GM21381 (cell line): ENCODE results near the gene RIPK4.

Experiments
- ATAC-seq: cut with Tn5 transposase; IDR thresholded peaks from one replicate; pipeline ENCODE4 v1.9.1; 2021; ENCODE audit warnings: mild to moderate bottlenecking, moderate library complexity; ENCODE audit not compliant: unreplicated experiment

RIPK4 gene

DNA sequence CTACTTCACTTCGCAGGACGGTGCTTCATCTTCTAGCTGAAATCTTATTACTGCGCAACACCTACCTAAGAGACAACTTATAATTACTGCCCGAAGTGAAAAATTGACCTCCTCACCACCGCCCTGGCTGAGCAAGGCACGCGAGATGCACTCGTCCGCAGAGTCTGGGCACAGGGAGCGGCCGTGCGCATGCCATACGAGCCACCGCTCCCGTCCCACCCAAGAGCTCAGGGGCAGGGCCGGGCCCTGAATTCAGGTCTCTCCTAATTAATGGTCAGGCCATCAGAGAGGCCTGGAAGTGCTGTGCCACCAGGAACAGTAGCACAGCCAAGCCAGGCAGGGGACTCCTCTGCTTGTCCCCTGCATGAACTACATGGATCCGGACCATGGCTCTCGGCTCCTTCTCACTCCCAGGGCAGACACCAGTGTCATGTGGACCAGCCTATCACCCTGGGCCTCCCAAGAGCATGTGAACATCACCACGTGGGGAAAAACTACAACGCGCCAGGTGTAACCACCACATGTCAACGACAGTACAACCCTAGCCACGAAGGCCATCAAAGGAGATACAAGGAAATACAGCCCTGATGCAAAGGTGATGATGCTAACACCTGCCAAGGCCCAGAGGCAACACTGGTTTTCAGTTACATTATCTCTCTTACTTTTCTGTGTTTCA, 11.5 kb downstream of the RIPK4 start:
- no peak for ATAC-seq

DNA sequence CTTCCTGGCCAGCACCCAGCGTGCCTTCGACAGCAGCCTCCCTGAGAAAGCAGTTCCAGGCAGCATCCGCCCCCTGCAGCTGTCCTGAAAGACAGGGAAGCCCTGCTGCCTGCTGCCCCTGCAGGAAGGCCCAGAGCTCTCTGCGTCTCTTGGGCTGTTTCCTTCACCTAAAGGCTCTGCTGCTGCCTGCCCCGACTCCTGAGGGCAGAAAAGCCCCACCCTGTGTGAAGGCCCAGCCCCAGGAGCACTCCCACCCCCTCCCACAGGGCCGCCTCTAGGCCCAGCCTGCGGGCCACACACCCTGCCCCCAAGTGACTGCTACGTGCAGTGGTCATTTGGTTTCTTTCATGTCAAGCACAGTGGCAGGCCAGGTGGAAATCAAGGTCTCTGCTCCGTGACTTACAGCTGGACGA, 12.4 kb downstream of the RIPK4 start:
- ATAC-seq = no peak

DNA sequence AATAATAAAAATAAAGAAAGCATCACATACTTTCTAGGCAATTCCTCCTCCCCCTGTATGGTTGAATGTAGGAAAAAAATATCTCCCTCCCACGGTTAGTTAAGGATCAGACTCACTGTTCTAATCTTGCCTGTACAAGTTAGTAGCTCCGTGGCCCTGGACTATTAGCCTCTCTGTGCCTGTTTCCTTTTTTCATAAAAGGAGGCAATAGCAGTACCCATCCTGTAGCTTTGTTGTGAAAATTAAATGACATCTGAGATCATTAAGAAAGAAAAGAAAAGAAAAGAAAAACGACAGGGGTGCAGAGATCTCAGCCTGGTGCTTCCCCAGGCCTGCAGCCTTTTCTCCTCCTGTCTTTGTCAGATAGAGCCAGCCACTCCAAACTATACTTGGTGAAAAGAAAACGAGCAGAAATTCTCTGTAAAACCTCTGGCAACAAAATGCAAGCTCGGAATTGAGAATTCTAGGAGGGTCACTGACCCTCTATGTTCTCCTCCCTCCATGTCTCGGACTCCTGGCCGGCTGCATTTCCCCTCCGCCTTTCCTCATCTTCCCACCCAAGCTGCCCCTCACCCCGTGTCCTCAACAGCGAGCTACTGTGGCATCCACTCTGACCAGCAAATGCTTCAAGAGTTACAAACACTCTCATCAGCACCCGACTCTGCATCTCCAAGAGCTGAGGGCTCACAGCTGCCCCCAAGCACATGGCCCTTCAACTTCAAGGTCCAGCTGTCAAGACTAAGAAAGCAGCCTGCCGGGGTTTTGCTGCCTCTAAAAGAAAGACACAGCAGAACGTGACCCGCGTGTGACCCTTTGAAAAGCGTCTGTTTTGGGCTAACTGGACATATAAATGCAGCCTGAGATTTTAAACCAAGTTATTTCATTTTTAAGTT, 13.6 kb downstream of the RIPK4 start:
- ATAC-seq = no peak

DNA sequence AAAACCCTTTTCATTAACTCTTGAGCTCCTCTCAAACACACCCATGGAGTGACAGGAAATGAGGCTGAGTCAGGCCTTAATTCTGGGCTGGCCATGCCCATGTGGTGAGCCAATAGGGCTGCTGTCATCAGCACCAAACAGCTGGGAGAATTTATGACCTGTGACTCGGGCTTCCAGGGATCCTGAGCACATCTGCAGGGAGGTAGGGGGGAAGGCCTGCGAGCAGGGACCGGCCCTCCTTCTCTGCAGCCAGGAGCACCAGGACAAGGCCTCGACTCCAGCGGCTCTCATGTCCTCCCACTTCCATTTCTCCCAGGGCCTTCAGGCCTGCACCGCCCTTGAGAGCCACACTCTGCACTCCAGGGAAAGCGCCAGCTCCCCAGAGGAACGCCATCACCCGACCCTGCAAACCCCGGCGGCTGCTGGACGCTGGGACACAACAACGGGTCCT, 14.6 kb downstream of the RIPK4 start:
- ATAC-seq = no peak

DNA sequence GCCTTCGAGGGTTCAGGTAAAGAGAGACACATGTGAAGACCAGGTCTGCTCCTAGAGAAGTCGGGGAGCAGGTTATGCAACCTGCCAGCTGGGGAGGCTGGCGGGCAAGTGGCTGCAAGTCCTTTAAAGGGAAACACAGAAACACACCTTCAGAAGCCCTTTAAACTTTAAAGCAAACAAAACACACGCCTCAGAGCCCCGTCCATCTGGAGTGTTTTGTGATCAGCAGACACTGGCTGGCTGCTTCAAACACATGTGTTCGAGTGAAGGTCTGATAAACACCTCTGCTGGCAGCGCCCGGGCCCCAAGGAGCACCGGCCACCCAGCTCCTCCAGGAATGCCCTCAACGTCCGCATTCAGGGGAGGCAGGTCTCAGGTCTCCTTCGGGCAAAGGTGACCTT, 15.2 kb downstream of the RIPK4 start:
- ATAC-seq = no peak

DNA sequence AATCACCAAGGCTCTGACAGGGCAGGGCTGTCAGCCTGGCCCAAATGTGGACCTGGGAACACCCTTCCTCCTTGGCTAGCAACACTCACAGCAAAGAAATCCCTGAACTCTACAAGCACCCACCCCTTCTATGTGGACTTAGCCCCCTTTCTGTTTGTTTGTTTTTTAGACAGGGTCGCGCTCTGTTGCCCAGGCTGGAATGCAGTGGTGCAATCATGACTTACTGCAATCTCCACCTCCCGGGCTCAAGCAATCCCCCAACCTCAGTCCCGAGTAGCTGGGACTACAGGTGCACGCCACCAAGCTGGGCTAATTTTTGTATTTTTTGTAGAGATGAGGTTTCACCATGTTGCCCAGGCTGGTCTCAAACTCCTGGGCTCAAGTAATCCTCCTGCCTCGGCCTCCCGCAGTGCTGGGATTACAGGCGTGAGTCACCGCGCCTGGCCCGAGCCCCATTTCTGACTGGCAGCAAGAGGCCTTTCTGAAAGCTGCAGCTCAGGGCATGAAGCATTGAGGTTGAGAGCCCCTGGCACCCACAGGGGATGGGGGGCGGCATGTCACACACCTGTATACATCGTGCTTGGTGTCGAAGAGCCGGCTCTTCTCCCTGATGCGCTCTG, 16.2 kb downstream of the RIPK4 start:
- ATAC-seq = no peak

DNA sequence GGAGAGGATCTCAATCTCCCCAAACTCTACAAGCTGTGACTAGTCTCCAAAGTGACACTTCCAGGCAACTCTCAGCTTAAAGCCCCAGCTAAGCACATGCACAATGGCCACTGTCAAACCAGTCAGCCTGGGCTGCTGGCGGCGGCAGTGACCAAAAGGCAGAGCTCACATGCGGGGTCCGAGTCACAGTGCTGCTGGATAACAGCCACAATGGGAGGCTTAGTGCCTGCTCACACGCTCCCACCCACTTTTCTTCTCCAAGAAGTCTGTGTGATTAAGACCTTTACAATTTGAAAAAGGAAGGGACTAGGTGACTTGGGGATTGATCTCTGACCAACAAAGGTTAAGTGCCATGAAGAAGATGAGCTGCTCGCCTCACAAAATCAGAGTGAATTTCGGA, 16.8 kb downstream of the RIPK4 start:
- ATAC-seq = no peak

DNA sequence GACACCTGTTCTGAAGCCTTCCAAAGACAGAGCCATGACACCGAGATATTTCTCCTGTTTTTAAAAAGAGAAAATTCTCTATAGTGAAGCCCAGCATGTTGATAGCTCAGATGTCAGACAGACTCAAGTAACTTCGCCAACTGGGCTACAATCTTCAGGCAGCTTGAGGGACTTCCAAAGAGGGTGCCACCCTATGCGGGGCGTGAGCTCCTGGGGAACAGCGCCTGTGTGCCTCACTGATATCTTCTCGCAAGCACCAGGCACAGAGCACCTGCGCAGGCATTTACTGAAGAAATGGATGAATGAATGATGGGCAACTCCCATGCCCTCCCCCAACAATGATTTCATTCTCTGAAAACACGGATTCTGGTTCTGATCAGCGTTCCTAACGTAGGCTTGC, 17.6 kb downstream of the RIPK4 start:
- ATAC-seq = no peak

DNA sequence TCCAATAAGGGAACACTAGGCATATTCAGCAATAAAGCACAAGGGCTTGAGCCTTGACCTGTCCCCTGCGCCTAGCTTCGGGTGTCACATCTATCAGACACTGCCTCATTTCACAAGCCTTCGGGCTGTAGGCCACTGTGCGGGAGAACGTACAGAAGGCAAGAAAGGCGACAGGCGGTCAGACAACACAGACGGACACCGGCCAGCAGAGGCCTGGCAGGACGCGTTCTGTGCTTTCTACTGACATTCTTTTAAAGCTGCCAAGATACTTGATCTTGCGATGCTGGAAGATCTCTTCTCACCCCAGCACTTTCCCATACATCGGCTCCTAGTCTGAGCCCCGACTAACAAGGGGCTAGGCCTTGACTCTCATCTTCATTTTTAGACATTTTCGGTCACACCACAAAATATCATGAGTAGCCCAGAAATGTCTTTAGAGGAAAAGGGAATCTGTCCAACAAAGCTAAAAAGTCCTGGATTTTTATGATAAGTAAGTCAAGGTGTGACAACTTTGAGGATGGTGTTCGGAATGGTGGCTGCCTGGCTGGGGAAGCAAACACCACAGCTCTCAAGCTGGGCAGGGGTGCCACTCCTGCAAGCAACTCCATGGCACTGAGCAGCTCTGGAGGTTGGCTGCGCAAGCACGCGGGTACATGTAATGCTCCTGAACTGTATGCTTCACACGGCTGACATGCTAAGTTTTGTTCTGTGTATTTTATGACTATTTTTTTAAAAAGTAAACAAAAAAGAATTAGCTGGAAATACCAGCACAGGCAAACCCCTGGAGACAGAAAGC, 18.7 kb downstream of the RIPK4 start:
- ATAC-seq = no peak

DNA sequence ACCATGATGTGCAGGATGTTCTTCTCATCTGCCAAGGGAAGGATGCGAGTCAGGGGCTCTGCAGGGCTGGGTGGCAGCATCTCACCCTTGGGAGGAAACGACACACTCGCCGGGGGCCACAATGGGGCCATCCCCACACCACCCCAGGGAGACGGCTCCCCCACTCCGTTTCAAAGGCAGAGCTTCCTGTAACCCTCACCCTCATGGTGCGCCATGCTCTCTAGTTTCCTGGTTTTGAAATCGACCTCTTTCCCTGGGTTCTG, 20.2 kb downstream of the RIPK4 start:
- no peak for ATAC-seq

DNA sequence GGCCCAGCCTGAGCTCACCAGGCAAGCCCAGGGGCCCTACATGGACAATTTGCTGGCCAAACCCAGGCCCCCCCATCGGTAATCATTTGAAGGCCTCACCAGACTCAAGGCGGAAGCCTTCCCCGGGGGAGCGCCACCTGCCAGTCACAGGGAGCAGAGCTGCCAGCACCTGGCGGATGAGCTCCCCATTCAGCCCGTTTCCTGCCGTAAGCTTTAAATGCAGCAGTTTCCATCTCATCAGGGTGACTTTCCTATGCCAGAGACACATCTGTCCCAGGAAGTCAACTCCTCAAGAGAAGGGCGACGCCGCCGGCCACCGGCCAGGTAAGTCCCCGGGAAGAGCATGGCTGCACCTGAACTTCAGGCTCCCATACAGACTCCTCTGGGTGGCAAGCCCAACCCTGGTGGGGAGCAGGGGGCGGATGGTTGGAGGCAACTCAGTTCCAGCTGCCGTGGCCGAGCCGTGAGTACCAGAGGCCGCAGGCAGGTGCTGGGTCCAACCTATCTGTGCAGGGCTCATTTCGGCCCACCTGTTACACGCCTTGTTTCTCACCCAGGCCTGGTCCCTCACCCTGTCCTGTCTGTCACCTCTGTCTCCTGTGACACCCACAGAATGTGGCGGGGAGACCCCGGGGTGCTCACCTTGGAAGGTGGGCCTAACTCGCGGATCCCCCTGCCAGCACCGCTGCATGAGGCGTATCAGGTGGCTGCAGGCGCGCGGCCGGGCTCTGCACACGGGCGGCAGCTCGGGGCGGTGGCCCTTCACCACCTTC, 20.7 kb downstream of the RIPK4 start:
- ATAC-seq = no peak

DNA sequence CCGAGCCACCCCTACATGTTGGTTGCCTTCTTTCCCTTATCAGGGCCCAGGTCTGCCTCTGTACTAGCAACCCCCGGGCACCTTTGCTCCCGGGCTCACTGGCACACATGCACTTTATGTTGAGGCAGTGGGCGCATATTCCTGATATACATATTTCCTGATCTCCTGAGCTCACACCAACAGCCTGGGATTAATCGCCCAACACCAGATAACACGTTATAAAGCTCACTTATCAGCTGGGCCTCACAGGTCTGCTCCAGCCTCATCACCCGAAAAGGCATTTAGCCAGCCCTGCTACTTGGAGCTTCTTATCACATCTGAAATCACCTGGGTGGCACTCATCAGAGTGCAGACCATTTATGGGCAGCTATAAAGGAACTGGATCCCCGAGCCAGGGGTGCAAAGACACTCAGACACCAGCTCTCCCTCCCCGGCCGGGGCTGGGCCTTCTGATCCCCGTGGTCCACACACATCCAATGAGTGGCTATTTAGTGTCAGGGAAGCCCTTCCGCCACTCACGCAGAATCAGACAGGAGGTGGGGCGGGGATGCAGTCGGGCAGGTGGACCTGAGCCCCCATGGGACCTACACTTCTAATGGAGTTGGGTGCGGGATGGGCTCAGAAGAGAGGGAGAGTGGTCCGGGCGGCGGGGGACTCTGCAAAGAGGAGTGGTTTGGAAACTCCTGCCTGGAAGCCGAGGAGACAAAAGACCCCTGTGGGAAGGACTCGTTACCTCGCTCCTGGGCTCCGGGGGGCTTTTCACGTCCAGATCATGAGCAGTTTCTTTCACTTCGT, 21.6 kb downstream of the RIPK4 start:
- no peak for ATAC-seq

DNA sequence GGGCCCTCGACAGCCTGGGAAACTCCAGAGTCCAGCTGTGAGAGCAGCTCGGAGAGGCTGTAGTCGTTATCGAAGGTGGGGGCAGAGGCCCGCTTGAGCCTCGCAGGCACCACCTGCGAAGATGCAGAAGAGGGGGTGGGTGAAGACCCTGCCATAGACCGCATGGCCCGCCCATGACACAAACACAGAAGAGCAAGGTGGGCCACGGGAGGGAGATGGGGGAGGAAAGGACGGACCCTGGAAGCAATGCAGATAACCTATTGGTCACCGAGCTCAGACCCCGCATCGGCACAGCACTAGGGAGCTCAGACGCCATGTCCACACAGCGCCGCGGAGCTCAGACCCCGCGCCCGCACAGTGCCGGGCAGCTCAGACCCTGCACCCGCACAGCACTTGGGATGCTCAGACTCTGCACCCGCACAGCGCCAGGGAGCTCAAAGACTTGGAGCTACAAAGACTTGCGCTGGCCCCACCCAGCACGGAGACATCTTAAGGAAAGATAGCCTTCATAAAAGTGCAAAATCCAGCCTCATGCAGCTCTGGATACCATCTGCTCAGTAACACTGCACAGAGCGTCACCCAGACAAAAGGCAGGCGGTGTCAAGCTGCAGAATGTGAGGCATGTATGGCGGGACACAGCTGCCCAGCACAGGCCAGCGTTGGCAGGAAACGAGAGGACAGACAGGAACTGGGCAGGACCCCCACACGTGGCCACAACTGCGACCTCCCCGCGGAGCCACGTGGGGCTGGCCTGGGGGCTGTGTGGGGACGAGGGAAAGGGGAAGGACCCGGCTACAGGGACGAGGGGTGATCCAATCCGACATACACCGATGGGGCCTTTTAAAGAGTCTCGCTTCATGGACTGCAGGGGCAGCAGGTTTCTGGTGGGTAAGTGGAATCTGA, 22.6 kb downstream of the RIPK4 start:
- ATAC-seq = no peak

DNA sequence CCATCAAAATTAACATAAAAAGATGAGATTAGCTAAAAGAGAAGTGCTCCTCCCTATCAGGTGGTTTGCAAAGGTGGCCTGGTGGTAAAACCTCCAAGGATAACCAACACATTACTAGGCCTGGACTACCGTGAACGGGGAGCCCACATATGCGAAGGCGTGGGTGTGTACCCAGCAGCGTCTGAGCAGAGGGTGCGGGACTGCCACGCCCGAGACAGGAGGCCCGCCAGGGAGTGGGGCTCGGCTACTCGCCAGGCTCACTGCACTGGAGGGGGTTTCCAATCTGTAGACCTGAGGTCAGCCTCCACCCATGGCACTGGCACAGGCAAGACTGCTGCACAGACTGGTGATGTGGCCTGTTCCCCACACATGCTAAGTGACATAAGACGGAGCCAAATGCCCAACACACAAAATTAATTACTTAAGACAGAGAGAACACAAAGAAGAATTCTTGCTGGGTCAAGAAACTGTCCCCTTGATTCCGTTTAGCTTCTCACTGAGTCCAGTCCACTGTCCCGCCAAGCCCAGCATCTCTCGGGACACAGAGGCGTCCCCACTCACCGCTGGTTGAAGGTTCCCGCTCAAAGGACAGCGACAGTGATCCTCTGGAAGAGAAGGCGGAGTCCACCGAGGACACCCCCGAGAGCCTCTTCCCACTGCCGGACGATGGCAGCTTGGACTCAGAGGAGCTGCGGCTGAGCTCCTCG, 23.4 kb downstream of the RIPK4 start:
- ATAC-seq = no peak

DNA sequence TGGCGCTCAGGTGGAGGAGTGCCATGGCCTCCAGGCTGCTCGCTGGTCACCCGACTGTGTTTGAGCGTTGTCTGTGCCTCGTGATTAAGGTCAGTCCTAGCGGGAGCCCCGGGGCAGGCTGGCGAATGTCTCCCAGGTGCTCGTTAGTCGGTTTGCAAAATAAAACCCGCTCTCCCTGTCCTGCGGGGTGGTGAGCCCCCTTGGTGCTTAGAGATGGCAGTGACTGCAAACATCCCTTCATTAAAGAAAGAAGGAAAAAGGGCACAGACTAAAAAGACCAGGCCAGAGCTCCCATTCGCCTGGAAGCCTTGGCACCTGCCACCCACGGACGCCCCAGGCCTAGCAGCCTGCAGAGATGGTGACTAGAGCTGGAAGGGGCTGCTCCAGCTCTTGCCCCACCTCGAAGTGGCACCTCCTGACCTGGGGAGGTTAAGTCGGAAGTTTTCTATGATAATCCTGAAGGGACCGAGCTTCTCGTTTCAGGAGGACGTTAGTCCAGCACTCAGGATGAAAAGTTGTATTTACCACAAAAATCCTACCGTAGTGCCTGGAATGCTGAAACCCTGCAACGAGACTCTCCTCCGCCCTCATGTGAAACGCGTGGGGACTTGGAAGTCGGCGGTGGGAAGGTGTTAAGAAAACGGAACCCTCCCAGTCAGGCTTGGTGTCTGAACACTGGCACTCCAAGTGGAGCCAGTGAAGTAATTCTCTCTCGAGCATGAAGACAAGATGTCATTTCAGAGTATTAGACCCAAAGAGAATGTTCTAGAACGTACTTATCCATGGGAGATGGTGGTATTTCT, 24.6 kb downstream of the RIPK4 start:
- ATAC-seq = no peak

DNA sequence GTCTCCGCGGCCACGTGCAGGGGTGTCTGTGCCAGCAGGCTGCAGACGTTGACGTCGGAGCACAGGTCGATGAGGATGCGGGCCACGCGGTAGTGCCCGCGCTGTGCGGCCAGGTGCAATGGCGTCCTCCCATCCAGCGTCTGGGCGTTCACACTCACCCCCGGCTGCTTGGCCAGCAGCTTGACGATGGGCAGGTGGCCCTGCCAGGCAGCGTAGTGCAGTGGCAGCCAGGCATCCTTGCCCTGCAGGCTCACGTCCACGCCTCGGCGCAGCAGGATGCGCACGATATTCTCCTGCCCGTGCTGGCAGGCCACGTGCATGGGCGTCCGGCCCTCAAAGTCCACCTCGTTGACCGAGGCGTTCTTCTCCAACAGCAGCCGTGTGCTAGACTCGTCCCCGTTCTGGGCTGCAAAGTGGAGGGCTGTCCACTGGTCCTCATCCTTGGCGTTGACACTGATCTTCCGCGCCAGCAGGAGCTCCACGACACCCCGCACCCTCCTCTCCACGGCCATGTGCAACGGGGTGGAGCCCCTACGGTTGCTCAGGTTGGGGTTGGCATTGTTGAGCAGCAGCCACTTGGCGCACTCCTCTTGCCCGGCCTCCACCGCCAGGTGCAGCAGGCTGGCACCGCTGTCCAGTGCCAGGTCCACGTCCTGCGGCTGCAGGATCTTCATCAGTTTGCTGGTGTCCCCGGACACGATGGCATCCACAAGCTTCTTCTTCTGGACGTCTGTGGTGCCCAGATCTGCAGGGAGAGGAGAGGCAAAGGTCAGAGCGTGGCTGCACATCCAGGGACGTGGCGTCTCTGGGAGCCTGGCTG, 25.4 kb downstream of the RIPK4 start:
- no peak for ATAC-seq
